DOHH2 (cell line): ENCODE results near the gene FANCI.

Experiments
- H3F3A ChIP-seq: fragments of 200-600 bp; sonication (generic), shearing (Covaris generic); 2 replicates; pipeline ENCODE4 v1.6.0; 2016; ENCODE audit warnings: antibody characterized with exemption, mild to moderate bottlenecking; ENCODE audit not compliant: control insufficient read depth, insufficient read depth
- H3K27ac ChIP-seq: fragments of 200-600 bp; sonication (generic); 2 replicates; pipeline ENCODE4 v1.5.1; 2014; ENCODE audit warnings: low read depth, mild to moderate bottlenecking, low read length, moderate library complexity
- H3K27me3 ChIP-seq: fragments of 200-600 bp; sonication (generic); 2 replicates; pipeline ENCODE4 v1.6.1; 2014; ENCODE audit warnings: mild to moderate bottlenecking, low read length, mixed read lengths; ENCODE audit not compliant: control insufficient read depth
- H3K36me3 ChIP-seq: fragments of 200-600 bp; sonication (generic); 2 replicates; pipeline ENCODE4 v1.6.1; 2014; ENCODE audit warnings: mild to moderate bottlenecking, low read length, moderate library complexity, mixed read lengths; ENCODE audit not compliant: control insufficient read depth
- H3K4me1 ChIP-seq: fragments of 200-600 bp; sonication (generic); 2 replicates; pipeline ENCODE4 v1.6.1; 2014; ENCODE audit warnings: mild to moderate bottlenecking, low read length, mixed read lengths; ENCODE audit not compliant: control insufficient read depth
- H3K4me2 ChIP-seq: fragments of 200-600 bp; sonication (generic); 2 replicates; pipeline ENCODE4 v1.6.0; 2014; ENCODE audit warnings: mild to moderate bottlenecking, low read length, moderate library complexity
- H3K4me3 ChIP-seq: fragments of 200-600 bp; sonication (generic); 2 replicates; pipeline ENCODE4 v1.5.1; 2014; ENCODE audit warnings: mild to moderate bottlenecking, low read length, mixed read lengths
- H3K79me2 ChIP-seq: fragments of 200-600 bp; sonication (generic); 2 replicates; pipeline ENCODE4 v1.6.1; 2014; ENCODE audit warnings: mild to moderate bottlenecking, low read length, mixed read lengths; ENCODE audit not compliant: control insufficient read depth
- H3K9me2 ChIP-seq: fragments of 200-600 bp; sonication (generic); replicated peaks from 2 replicates; pipeline ENCODE4 v1.6.1; 2014; ENCODE audit warnings: mild to moderate bottlenecking, low read length, mixed read lengths; ENCODE audit not compliant: control insufficient read depth
- H3K9me3 ChIP-seq: fragments of 200-600 bp; sonication (generic); 2 replicates; pipeline ENCODE4 v1.6.1; 2014; ENCODE audit warnings: antibody characterized with exemption, low read length, mixed read lengths; ENCODE audit not compliant: control insufficient read depth, insufficient read depth
- H4K20me1 ChIP-seq: fragments of 200-600 bp; sonication (generic); 2 replicates; pipeline ENCODE4 v1.6.0; 2014; ENCODE audit warnings: low read depth, mild to moderate bottlenecking, antibody characterized with exemption, low read length, moderate library complexity; ENCODE audit not compliant: control insufficient read depth, insufficient read depth
- CTCF ChIP-seq: fragments of 200-600 bp; sonication (generic); IDR thresholded peaks from one replicate; pipeline ENCODE4 v1.5.1; 2014; ENCODE audit warnings: antibody characterized with exemption, mild to moderate bottlenecking, low read depth, low read length; ENCODE audit not compliant: poor library complexity, severe bottlenecking
- EZH2phosphoT487 ChIP-seq: fragments of 200-600 bp; sonication (generic); IDR thresholded peaks from 2 replicates; pipeline ENCODE4 v1.6.1; 2017; ENCODE audit warnings: borderline replicate concordance, mild to moderate bottlenecking, antibody characterized with exemption, low read length, moderate library complexity, mixed read lengths

The FANCI gene

GRCh38 chr15:89317186-89317720, 73.5 kb downstream of the FANCI start:
- peaks cover 49% of the 10 kb centered on the region for H3F3A ChIP-seq
- H3K4me2 ChIP-seq = no peak overlapping the region
- no peak for TF ChIP-seq EZH2phosphoT487
- no peak overlapping the region for H3K27ac ChIP-seq
- no peaks in the 10 kb centered on the region for H3K27me3 ChIP-seq
- H3K4me3 ChIP-seq = no peak overlapping the region
- H3K36me3 ChIP-seq = peaks cover 99% of the 10 kb centered on the region
- H4K20me1 ChIP-seq = no peaks in the 10 kb centered on the region
- H3K79me2 ChIP-seq = no peaks in the 10 kb centered on the region
- no peaks in the 10 kb centered on the region for H3K9me2 ChIP-seq
- no peaks in the 10 kb centered on the region for H3K9me3 ChIP-seq
- H3K4me1 ChIP-seq = no peaks in the 10 kb centered on the region

GRCh38 chr15:89319678-89320077, 75.9 kb downstream of the FANCI start:
- no peaks in the 10 kb centered on the region for H3K9me3 ChIP-seq
- H3K4me1 ChIP-seq = no peaks in the 10 kb centered on the region
- TF ChIP-seq EZH2phosphoT487 = no peak
- H3K4me3 ChIP-seq = no peak overlapping the region
- peaks cover 99% of the 10 kb centered on the region for H3K36me3 ChIP-seq
- peaks cover 31% of the 10 kb centered on the region for H3F3A ChIP-seq
- H3K9me2 ChIP-seq = no peaks in the 10 kb centered on the region
- H4K20me1 ChIP-seq = no peaks in the 10 kb centered on the region
- no peaks in the 10 kb centered on the region; the same call in 1 of the 2 replicates for H3K79me2 ChIP-seq
- no peaks in the 10 kb centered on the region for H3K27me3 ChIP-seq
- H3K27ac ChIP-seq = no peak overlapping the region
- no peak overlapping the region for H3K4me2 ChIP-seq

DNA sequence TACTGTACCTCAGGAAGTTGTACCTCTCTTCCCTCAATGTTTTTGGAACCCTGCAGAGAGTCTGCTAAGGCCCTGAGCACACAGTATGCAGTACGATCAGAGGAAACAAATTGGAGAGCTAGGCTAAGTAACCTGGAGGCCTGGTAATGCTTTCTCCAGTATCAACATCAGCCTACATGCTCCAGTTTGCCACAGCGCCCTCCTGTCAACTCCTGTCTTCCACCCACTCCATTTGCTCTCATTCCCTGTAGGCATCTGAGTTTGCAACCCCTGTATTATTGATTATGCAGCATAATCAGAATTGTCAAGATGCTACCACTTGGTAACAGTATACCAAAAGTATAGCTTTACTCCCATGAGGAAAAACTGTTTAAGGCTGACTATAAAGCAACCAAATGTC, 76.4 kb downstream of the FANCI start:
- no peaks in the 10 kb centered on the region; the same call in 1 of the 2 replicates for H3K79me2 ChIP-seq
- no peak overlapping the region for H3K4me3 ChIP-seq
- no peak overlapping the region for H3K27ac ChIP-seq
- H3K9me3 ChIP-seq = no peaks in the 10 kb centered on the region
- H3K4me1 ChIP-seq = no peaks in the 10 kb centered on the region
- H3K4me2 ChIP-seq = no peak overlapping the region
- H3K27me3 ChIP-seq = no peaks in the 10 kb centered on the region
- peaks cover 28% of the 10 kb centered on the region for H3F3A ChIP-seq
- H3K36me3 ChIP-seq = peaks cover 99% of the 10 kb centered on the region
- TF ChIP-seq EZH2phosphoT487 (no peak), CTCF (no peak)
- no peaks in the 10 kb centered on the region for H4K20me1 ChIP-seq
- no peaks in the 10 kb centered on the region for H3K9me2 ChIP-seq

DNA sequence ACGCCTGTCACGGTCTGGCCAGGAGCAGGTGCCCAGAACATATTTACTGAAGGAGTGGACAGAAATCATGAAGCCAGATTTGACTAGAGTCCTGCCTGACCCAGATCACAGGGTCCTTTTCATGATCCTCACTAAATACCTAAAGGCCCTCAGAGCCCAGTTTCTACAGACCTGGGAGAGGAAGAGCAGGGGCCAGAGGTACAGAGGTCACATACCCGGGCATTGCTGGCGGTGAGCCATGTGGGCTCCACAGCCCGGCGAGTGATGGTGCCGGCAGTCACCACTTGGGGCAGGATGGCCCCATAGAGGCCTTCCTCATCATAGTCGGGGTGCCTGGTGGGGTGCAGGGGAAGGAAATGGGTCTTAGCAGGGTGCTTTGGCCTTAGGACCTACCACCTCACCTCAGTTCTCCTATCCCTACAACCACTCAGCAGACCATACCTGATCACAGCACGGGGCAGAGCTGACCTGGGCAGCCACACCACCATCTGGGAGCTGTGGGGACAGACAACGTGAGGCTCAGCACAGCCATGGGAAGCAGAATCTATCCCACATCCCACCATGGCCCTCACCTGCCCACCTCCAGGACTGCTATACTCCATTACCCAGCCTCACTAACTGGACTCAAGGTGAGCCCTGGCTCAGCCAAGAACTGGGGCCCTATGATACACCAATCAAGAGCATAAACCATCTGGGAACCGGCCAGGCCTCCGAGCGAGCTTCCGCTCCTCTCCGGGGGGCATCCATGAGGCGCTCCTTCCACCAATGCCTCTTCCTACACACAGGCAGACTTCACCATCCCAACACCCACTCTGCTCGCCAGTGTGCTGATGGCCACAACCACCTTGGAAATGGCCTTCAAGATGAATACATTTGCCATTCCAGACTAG, 78.0 kb downstream of the FANCI start:
- H3K4me2 ChIP-seq = no peak overlapping the region
- H3K9me2 ChIP-seq = no peaks in the 10 kb centered on the region
- no peaks in the 10 kb centered on the region; the same call in 1 of the 2 replicates for H3K79me2 ChIP-seq
- 0 out of 2 replicates have a peak, but pooled peaks cover 6% of the 10 kb centered on the region for H4K20me1 ChIP-seq
- TF ChIP-seq CTCF = no peak
- TF ChIP-seq EZH2phosphoT487 = no peak
- H3K4me1 ChIP-seq = no peaks in the 10 kb centered on the region
- H3K4me3 ChIP-seq = no peak overlapping the region
- H3K27me3 ChIP-seq = no peaks in the 10 kb centered on the region
- H3K27ac ChIP-seq = no peak overlapping the region
- H3K9me3 ChIP-seq = no peaks in the 10 kb centered on the region
- H3K36me3 ChIP-seq = peaks cover 99% of the 10 kb centered on the region
- peaks cover 14% of the 10 kb centered on the region for H3F3A ChIP-seq
